H1 (cell line): ENCODE results near the gene ABHD16A. TPM values are rescaled to one million over a fixed set of nuclear protein-coding genes. Genes with fewer than 3 reads are reported as not detected.
A peak's percentile ranks its signal among the peaks of the same experiment; 100 is the strongest.

ENCODE experiments used
- BACH1 ChIP-seq: IDR thresholded peaks from 2 replicates; pipeline ENCODE4 v1.6.1; 2012; ENCODE audit warnings: low read length, improper control_type of control experiment
- BRCA1 ChIP-seq: IDR thresholded peaks from 2 replicates; pipeline ENCODE4 v1.6.1; 2012; ENCODE audit warnings: low read depth, low read length, improper control_type of control experiment
- CBX8 ChIP-seq: fragments of 300-800, 300-1000 bp; sonication (generic); IDR thresholded peaks from 2 replicates; pipeline ENCODE4 v1.7.1; 2016; ENCODE audit warnings: low read depth, low read length, borderline replicate concordance
- CTBP2 ChIP-seq: IDR thresholded peaks from 2 replicates; pipeline ENCODE4 v1.7.0; 2011; ENCODE audit warnings: borderline replicate concordance, mild to moderate bottlenecking, moderate library complexity, mixed read lengths, low read length; ENCODE audit not compliant: insufficient read depth, insufficient read length
- CTCF ChIP-seq, 3 experiments: IDR thresholded peaks; 1 replicate in 2 of 3; 2 replicates in 1 of 3; pipeline versions ENCODE4 v1.5.1 to v1.6.1; 2011; ENCODE audit warnings: low read length in 3 of 3, mild to moderate bottlenecking in 3 of 3, inconsistent platforms in 2 of 3, low read depth in 1 of 3, moderate library complexity in 1 of 3; ENCODE audit not compliant: insufficient read depth in 1 of 3; ENCODE audit errors: control extremely low read depth in 1 of 3
- E2F6 ChIP-seq: IDR thresholded peaks from 2 replicates; pipeline ENCODE4 v1.6.1; 2012; ENCODE audit warnings: inconsistent platforms
- EZH2 ChIP-seq: fragments of 200-600 bp; sonication (generic); IDR thresholded peaks from 2 replicates; pipeline ENCODE4 v1.7.1; 2012; ENCODE audit warnings: low read depth, mild to moderate bottlenecking, moderate library complexity, low read length, inconsistent platforms; ENCODE audit not compliant: severe bottlenecking
- FOSL1 ChIP-seq: IDR thresholded peaks from 2 replicates; pipeline ENCODE4 v1.6.1; 2011; ENCODE audit warnings: mild to moderate bottlenecking, low read depth, low read length, moderate library complexity; ENCODE audit not compliant: insufficient read depth
- HDAC2 ChIP-seq, 2 experiments: fragments of 300-600 bp in 1 of 2; sonication (generic) in 1 of 2; IDR thresholded peaks; 2 replicates each; pipeline ENCODE4 v1.6.1; 2011 to 2012; ENCODE audit warnings: low read depth in 2 of 2, low read length in 2 of 2, mild to moderate bottlenecking in 2 of 2, moderate library complexity in 2 of 2, borderline replicate concordance in 1 of 2, inconsistent platforms in 1 of 2
- JUN ChIP-seq: IDR thresholded peaks from 2 replicates; pipeline ENCODE4 v1.6.1; 2011; ENCODE audit warnings: low read depth, mild to moderate bottlenecking, improper control_type of control experiment, low read length
- KDM1A ChIP-seq: fragments of 200-600, 300-600 bp; sonication (generic); IDR thresholded peaks from 2 replicates; pipeline ENCODE4 v1.7.1; 2016; ENCODE audit warnings: mild to moderate bottlenecking, low read length, borderline replicate concordance
- KDM4A ChIP-seq: IDR thresholded peaks from one replicate; pipeline ENCODE4 v1.7.1; 2012; ENCODE audit warnings: low read depth, mild to moderate bottlenecking, moderate library complexity, low read length, inconsistent platforms; ENCODE audit not compliant: severe bottlenecking
- KDM5A ChIP-seq: fragments of 200-600 bp; IDR thresholded peaks from 2 replicates; pipeline ENCODE4 v1.7.1; 2012; ENCODE audit warnings: mild to moderate bottlenecking, low read length, inconsistent platforms, mixed read lengths
- MAFK ChIP-seq: IDR thresholded peaks from 2 replicates; pipeline ENCODE4 v1.6.1; 2012; ENCODE audit warnings: low read depth, mild to moderate bottlenecking, improper control_type of control experiment, low read length
- NANOG ChIP-seq: IDR thresholded peaks from 2 replicates; pipeline ENCODE4 v1.6.1; 2011; ENCODE audit warnings: low read length, low read depth, mild to moderate bottlenecking, inconsistent platforms; ENCODE audit not compliant: insufficient read depth, poor library complexity, severe bottlenecking
- POLR2AphosphoS5 ChIP-seq: IDR thresholded peaks from 2 replicates; pipeline ENCODE4 v1.6.1; 2011; ENCODE audit warnings: low read depth, low read length
- RBBP5 ChIP-seq: IDR thresholded peaks from 2 replicates; pipeline ENCODE4 v1.7.1; 2012; ENCODE audit warnings: low read depth, mild to moderate bottlenecking, inconsistent platforms, low read length, moderate library complexity, borderline replicate concordance
- SP1 ChIP-seq: IDR thresholded peaks from 2 replicates; pipeline ENCODE4 v1.6.1; 2011; ENCODE audit warnings: low read depth, low read length
- SP4 ChIP-seq: IDR thresholded peaks from 2 replicates; pipeline ENCODE4 v1.6.1; 2012; ENCODE audit warnings: low read length, inconsistent platforms
- SRF ChIP-seq: IDR thresholded peaks from 2 replicates; pipeline ENCODE4 v1.6.1; 2011; ENCODE audit warnings: mild to moderate bottlenecking, low read depth, low read length, moderate library complexity
- ZNF274 ChIP-seq: IDR thresholded peaks from 2 replicates; pipeline ENCODE4 v1.7.0; 2012; ENCODE audit warnings: low read length, borderline replicate concordance; ENCODE audit errors: extremely low read depth
- polyA plus RNA-seq, 7 experiments: library from polyadenylated mRNA; depleted of rRNA in 3 of 7; stranded (reverse) in 5 of 7; unstranded in 2 of 7; fragments of >200 nt in 5 of 7; fragments of 200-250 nt in 2 of 7; gene quantifications; 1 replicate in 5 of 7; 2 replicates in 1 of 7; 4 replicates in 1 of 7; pipeline versions ENCODE4 v1.2.1 to v1.2.3, GENCODE V29; 2011 to 2013; ENCODE audit warnings: missing spikeins in 2 of 7, mixed read lengths in 2 of 7
- total RNA-seq: library from RNA; stranded (reverse); fragmentation: NEBNext Ultra II Directional; extraction: Animal tissue kit (Norgen Biotek cat#: 25700); gene quantifications from 2 replicates; pipeline ENCODE4 v1.2.1, GENCODE V29; 2021

The ABHD16A gene
- total and polyA plus RNA-seq, 2 of the 8 experiments (the other 6 are each of a cell fraction or from before 2014, with no cell fraction given) = 32.9 to 40.2 TPM

GRCh38 chr6:31739639-31740396 is 36.7 kb upstream of the ABHD16A start, which contains the start of gene MSH5 (continued):
- TF ChIP-seq FOSL1 = no peak
- TF ChIP-seq SRF = no peak
- peak; percentile 100 for TF ChIP-seq E2F6
- TF ChIP-seq EZH2 = no peak
- peak in 1 of 2 experiments; percentile 86; a peak in 1 of 4 replicates for TF ChIP-seq HDAC2 (IDR thresholded peaks at IDR 0.05; ENCODE audit: borderline replicate concordance in 1 of 2, low read depth in 2 of 2, low read length in 2 of 2)
- no peak for TF ChIP-seq BRCA1
- TF ChIP-seq CTCF (IDR thresholded peaks at IDR 0.05; ENCODE audit: control extremely low read depth in 1 of 3, insufficient read depth in 1 of 3, low read depth in 1 of 3, low read length in 3 of 3) = no peak
- TF ChIP-seq SP4 = peak; percentile 93; the same call in 1 of the 2 replicates
- TF ChIP-seq KDM4A = no peak
- no peak for TF ChIP-seq BACH1
- TF ChIP-seq MAFK = no peak
- no peak for TF ChIP-seq ZNF274
- peak; percentile 49 for TF ChIP-seq NANOG
- no peak for TF ChIP-seq RBBP5
- TF ChIP-seq KDM1A = no peak
- no peak; the same call in none of the 2 replicates for TF ChIP-seq POLR2AphosphoS5
- TF ChIP-seq JUN = no peak
- TF ChIP-seq CTBP2 = no peak
- TF ChIP-seq KDM5A = no peak
- TF ChIP-seq CBX8 = no peak
- peak; percentile 90 for TF ChIP-seq SP1
